ENCODE data around the gene FFAR3.

Gene FFAR3

GRCh38 chr19:35314858-35315470 lies 43.3 kb upstream of the FFAR3 start:
- TF ChIP-seq Cebpa-rat (IDR thresholded peaks at IDR 0.05), result no peak
- no peaks in the 10 kb centered on the region for H3K27me3 ChIP-seq
- H3K9me3 ChIP-seq, result no peaks in the 10 kb centered on the region
- H4K20me1 ChIP-seq, result no peaks in the 10 kb centered on the region
- no peaks in the 10 kb centered on the region for H3K36me3 ChIP-seq
- H3K4me2 ChIP-seq, result peak overlapping the region; percentile 95
- H3K9ac ChIP-seq, result peak overlapping the region; percentile 28; the same call in 1 of the 2 replicates
- peak overlapping the region; percentile 97 for H3K27ac ChIP-seq
- peaks cover 98% of the 10 kb centered on the region for H3K4me1 ChIP-seq
- H3K4me3 ChIP-seq, result no peak overlapping the region

- Histone ChIP-seq H3K4me3 (no peak overlapping the region), H4K20me1 (no peaks in the 10 kb centered on the region), H3K4me2 (peak overlapping the region; percentile 95), H3K27me3 (no peaks in the 10 kb centered on the region), H3K9ac (peak overlapping the region; percentile 79; the same call in 1 of the 2 replicates), H3K4me1 (peaks cover 98% of the 10 kb centered on the region), H3K27ac (peak overlapping the region; percentile 97), H3K36me3 (no peaks in the 10 kb centered on the region), H3K9me3 (no peaks in the 10 kb centered on the region)
- TF ChIP-seq Cebpa-rat (IDR thresholded peaks at IDR 0.05), result no peak
Observed at GRCh38 chr19:35315883-35316282, 42.4 kb upstream of the FFAR3 start.

GRCh38 chr19:35316560-35316959 lies 41.7 kb upstream of the FFAR3 start:
- H3K9ac ChIP-seq, result peak overlapping the region; percentile 79
- H3K9me3 ChIP-seq, result no peaks in the 10 kb centered on the region
- H3K27me3 ChIP-seq, result no peaks in the 10 kb centered on the region
- TF ChIP-seq Cebpa-rat (IDR thresholded peaks at IDR 0.05), result no peak
- H4K20me1 ChIP-seq, result no peaks in the 10 kb centered on the region
- peak overlapping the region; percentile 95 for H3K4me2 ChIP-seq
- peaks cover 98% of the 10 kb centered on the region for H3K4me1 ChIP-seq
- H3K4me3 ChIP-seq, result peak overlapping the region; percentile 40
- H3K36me3 ChIP-seq, result no peaks in the 10 kb centered on the region
- peak overlapping the region; percentile 97 for H3K27ac ChIP-seq

GRCh38 chr19:35317464-35318043 lies 40.7 kb upstream of the FFAR3 start:
- Histone ChIP-seq H3K4me3 (no peak overlapping the region), H3K4me1 (peaks cover 98% of the 10 kb centered on the region), H3K4me2 (peak overlapping the region; percentile 95), H4K20me1 (no peaks in the 10 kb centered on the region), H3K9ac (peak overlapping the region; percentile 79), H3K36me3 (no peaks in the 10 kb centered on the region), H3K27me3 (no peaks in the 10 kb centered on the region), H3K9me3 (peaks cover 9% of the 10 kb centered on the region), H3K27ac (peak overlapping the region; percentile 97)
- no peak for TF ChIP-seq Cebpa-rat (IDR thresholded peaks at IDR 0.05)

DNA sequence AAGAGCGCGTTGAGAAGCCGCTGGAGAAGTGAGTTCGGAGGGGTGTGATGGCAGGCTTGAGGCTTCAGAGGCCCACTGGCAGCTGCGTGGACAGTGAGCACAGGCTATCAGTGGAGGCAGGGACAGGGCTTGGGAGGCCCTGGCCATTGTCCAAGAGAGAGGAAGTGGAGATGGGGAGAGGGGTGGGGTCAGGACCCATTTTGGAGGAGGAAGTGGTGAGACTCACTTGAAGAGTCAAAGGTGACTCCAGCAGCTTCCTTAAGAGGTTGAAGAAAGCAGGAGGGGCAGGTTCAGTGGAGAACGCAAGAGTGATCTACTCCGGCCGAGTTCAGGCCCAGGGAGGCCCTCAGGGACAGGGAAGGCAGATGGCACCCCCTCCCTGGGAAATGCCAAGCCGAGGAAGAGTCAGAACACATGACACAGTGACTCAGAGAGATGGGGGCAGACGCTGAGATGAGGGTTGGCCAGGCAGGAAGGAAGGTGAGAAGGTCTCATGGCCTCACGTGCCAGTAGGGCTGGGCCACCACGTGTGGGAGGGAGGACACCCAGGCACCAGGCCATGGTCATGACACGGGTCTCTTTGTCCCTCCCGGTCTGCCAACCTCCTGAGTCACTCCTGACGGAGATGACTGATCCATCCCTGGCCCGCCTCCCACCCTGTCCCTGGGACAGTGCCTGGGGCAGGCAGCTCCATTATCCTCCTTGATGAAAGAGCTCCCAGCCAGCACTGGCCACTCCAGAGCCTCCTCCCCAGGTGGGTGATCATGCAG lies 39.4 kb upstream of the FFAR3 start:
- Histone ChIP-seq H3K9me3 (peaks cover 9% of the 10 kb centered on the region), H3K27ac (peak overlapping the region; percentile 97), H3K9ac (peak overlapping the region; percentile 84), H3K27me3 (no peaks in the 10 kb centered on the region), H3K4me3 (peak overlapping the region; percentile 49), H3K4me1 (peaks cover 98% of the 10 kb centered on the region), H4K20me1 (no peaks in the 10 kb centered on the region), H3K36me3 (no peaks in the 10 kb centered on the region), H3K4me2 (peak overlapping the region; percentile 95)
- TF ChIP-seq Cebpa-rat (IDR thresholded peaks at IDR 0.05), result no peak

- H3K9me3 ChIP-seq, result peaks cover 9% of the 10 kb centered on the region
- H3K9ac ChIP-seq, result peak overlapping the region; percentile 84
- H3K4me1 ChIP-seq, result peaks cover 92% of the 10 kb centered on the region
- peak overlapping the region; percentile 49 for H3K4me3 ChIP-seq
- H3K4me2 ChIP-seq, result peak overlapping the region; percentile 95
- H3K27me3 ChIP-seq, result no peaks in the 10 kb centered on the region
- TF ChIP-seq Cebpa-rat (IDR thresholded peaks at IDR 0.05), result 0 out of 2 replicates have a peak, but pooled peaks have one; percentile 22
- H3K36me3 ChIP-seq, result no peaks in the 10 kb centered on the region
- no peaks in the 10 kb centered on the region for H4K20me1 ChIP-seq
- H3K27ac ChIP-seq, result peak overlapping the region; percentile 97
Observed at GRCh38 chr19:35320065-35320713, 38.1 kb upstream of the FFAR3 start.

GRCh38 chr19:35321291-35321690 lies 37.0 kb upstream of the FFAR3 start:
- no peaks in the 10 kb centered on the region for H3K27me3 ChIP-seq
- peak overlapping the region; percentile 97 for H3K27ac ChIP-seq
- H4K20me1 ChIP-seq, result no peaks in the 10 kb centered on the region
- no peak for TF ChIP-seq Cebpa-rat (IDR thresholded peaks at IDR 0.05)
- peak overlapping the region; percentile 84 for H3K9ac ChIP-seq
- peaks cover 9% of the 10 kb centered on the region for H3K9me3 ChIP-seq
- peak overlapping the region; percentile 95 for H3K4me2 ChIP-seq
- H3K4me1 ChIP-seq, result peaks cover 81% of the 10 kb centered on the region
- H3K36me3 ChIP-seq, result no peaks in the 10 kb centered on the region
- H3K4me3 ChIP-seq, result no peak overlapping the region

DNA sequence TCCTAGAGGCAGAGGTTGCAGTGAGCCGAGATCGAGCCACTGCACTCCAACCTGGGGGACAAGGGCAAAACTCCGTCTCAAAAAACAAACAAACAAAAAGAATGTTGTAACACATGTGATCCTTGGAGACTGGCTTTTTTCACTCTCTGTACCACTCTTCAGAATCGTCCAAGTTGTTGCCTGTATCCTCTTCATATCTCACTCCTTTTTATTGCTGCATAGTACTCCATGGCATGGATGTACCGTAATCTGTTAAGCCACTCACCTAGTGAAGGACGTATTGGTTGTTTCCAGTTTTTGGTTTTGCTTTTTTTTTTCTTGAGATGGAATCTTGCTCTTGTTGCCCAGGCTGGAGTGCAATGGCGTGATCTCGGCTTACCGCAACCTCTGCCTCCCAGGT lies 36.2 kb upstream of the FFAR3 start:
- Histone ChIP-seq H3K9ac (no peak overlapping the region), H3K27me3 (no peaks in the 10 kb centered on the region), H3K27ac (peak overlapping the region; percentile 97), H3K4me2 (peak overlapping the region; percentile 95; the same call in 1 of the 2 replicates), H4K20me1 (no peaks in the 10 kb centered on the region), H3K4me1 (peaks cover 81% of the 10 kb centered on the region), H3K9me3 (peaks cover 9% of the 10 kb centered on the region), H3K36me3 (no peaks in the 10 kb centered on the region), H3K4me3 (no peak overlapping the region)
- TF ChIP-seq Cebpa-rat (IDR thresholded peaks at IDR 0.05), result no peak

GRCh38 chr19:35327642-35328041 lies 30.6 kb upstream of the FFAR3 start:
- no peaks in the 10 kb centered on the region for H3K27me3 ChIP-seq
- peak overlapping the region; percentile 99 for H3K4me2 ChIP-seq
- no peak for TF ChIP-seq Cebpa-rat (IDR thresholded peaks at IDR 0.05)
- no peaks in the 10 kb centered on the region; the same call in 1 of the 2 replicates for H3K9me3 ChIP-seq
- 0 out of 2 replicates have a peak overlapping the region, but pooled peaks have one; percentile 91 for H3K9ac ChIP-seq
- H3K27ac ChIP-seq, result peak overlapping the region; percentile 92; the same call in 1 of the 2 replicates
- peaks cover 74% of the 10 kb centered on the region for H3K4me1 ChIP-seq
- peaks cover 19% of the 10 kb centered on the region for H4K20me1 ChIP-seq
- no peak overlapping the region for H3K4me3 ChIP-seq
- peaks cover 8% of the 10 kb centered on the region for H3K36me3 ChIP-seq
